ENCODE measurements around the gene ODF2.
"Not testable (repeated sequence)": the region's sequence is repeated elsewhere in the genome, so short reads cannot be mapped to it uniquely, and the experiment has no call there.

ODF2 gene

GRCh38 chr9:128505906-128506305 is 50.1 kb downstream of the ODF2 start:
- DNase-seq; H3K9me3 ChIP-seq (ENCODE audit: control extremely low read depth in 1 of 5, control insufficient read depth in 4 of 5, insufficient read depth in 2 of 5, low read depth in 1 of 5, low read length in 4 of 5); POLR2A ChIA-PET; H3K27me3 ChIP-seq (replicated peaks in 2 of 5; ENCODE audit: control insufficient read depth in 4 of 5, insufficient read depth in 5 of 5, low read length in 4 of 5): not testable (repeated sequence)
- peak overlapping the region in 2 of 7 experiments; percentile 94 to 98 for H3K4me3 ChIP-seq (ENCODE audit: control insufficient read depth in 1 of 7, extremely low read depth in 1 of 7, insufficient read depth in 4 of 7, low read depth in 2 of 7, low read length in 6 of 7)
- H3K36me3 ChIP-seq (ENCODE audit: control insufficient read depth in 4 of 4, insufficient read depth in 4 of 4, low read length in 3 of 4) = peaks cover 2 to 30% (median 15%) of the 10 kb centered on the region in 4 experiments
- H3K27ac ChIP-seq (ENCODE audit: insufficient read depth in 1 of 2, low read depth in 1 of 2, low read length in 2 of 2, poor library complexity in 1 of 2, severe bottlenecking in 2 of 2) = peak overlapping the region in 1 of 2 experiments; percentile 93
- H3K4me1 ChIP-seq (ENCODE audit: control extremely low read depth in 1 of 4, control insufficient read depth in 4 of 4, insufficient read depth in 4 of 4, low read length in 3 of 4) = peaks cover 12 to 21% (median 16%) of the 10 kb centered on the region in 4 experiments
- 97% methylated on average over 9 of the region's 12 CpGs for WGBS (ENCODE audit: insufficient coverage)
- CTCF ChIA-PET = interaction anchor here (0.6 to 1.6 kb wide), 6 partner anchors 12 to 86 kb away, joined by 3 to 7 read pairs (median 3); partner anchors contain the start of gene SPTAN1

- 97% methylated on average over 9 of the region's 9 CpGs for WGBS (ENCODE audit: insufficient coverage)
- no peaks in the 10 kb centered on the region for H3K9me3 ChIP-seq (ENCODE audit: control extremely low read depth in 1 of 5, control insufficient read depth in 4 of 5, insufficient read depth in 2 of 5, low read depth in 1 of 5, low read length in 4 of 5)
- POLR2A ChIA-PET = no interaction called here
- H3K4me1 ChIP-seq (ENCODE audit: control extremely low read depth in 1 of 4, control insufficient read depth in 4 of 4, insufficient read depth in 4 of 4, low read length in 3 of 4) = peaks cover 0 to 9% (median 7%) of the 10 kb centered on the region in 4 experiments
- no peak overlapping the region for H3K4me3 ChIP-seq (ENCODE audit: control insufficient read depth in 1 of 7, extremely low read depth in 1 of 7, insufficient read depth in 4 of 7, low read depth in 2 of 7, low read length in 6 of 7)
- no peaks in the 10 kb centered on the region for H3K27me3 ChIP-seq (replicated peaks in 2 of 5; ENCODE audit: control insufficient read depth in 4 of 5, insufficient read depth in 5 of 5, low read length in 4 of 5)
- H3K36me3 ChIP-seq (ENCODE audit: control insufficient read depth in 4 of 4, insufficient read depth in 4 of 4, low read length in 3 of 4) = peaks cover 4 to 63% (median 32%) of the 10 kb centered on the region in 4 experiments
- CTCF ChIA-PET = no interaction called here
- no peak overlapping the region for H3K27ac ChIP-seq (ENCODE audit: insufficient read depth in 1 of 2, low read depth in 1 of 2, low read length in 2 of 2, poor library complexity in 1 of 2, severe bottlenecking in 2 of 2)
- no peak for DNase-seq
Observed at GRCh38 chr9:128512820-128513219, 57.0 kb downstream of the ODF2 start.

GRCh38 chr9:128521956-128522355 is 66.2 kb downstream of the ODF2 start:
- Histone ChIP-seq H3K4me3 (ENCODE audit: control insufficient read depth in 1 of 7, extremely low read depth in 1 of 7, insufficient read depth in 4 of 7, low read depth in 2 of 7, low read length in 6 of 7) (no peak overlapping the region), H3K27ac (ENCODE audit: insufficient read depth in 1 of 2, low read depth in 1 of 2, low read length in 2 of 2, poor library complexity in 1 of 2, severe bottlenecking in 2 of 2) (no peak overlapping the region), H3K36me3 (ENCODE audit: control insufficient read depth in 4 of 4, insufficient read depth in 4 of 4, low read length in 3 of 4) (peaks cover 10 to 83% (median 51%) of the 10 kb centered on the region in 4 experiments), H3K4me1 (ENCODE audit: control extremely low read depth in 1 of 4, control insufficient read depth in 4 of 4, insufficient read depth in 4 of 4, low read length in 3 of 4) (no peaks in the 10 kb centered on the region), H3K9me3 (ENCODE audit: control extremely low read depth in 1 of 5, control insufficient read depth in 4 of 5, insufficient read depth in 2 of 5, low read depth in 1 of 5, low read length in 4 of 5) (no peaks in the 10 kb centered on the region), H3K27me3 (replicated peaks in 2 of 5; ENCODE audit: control insufficient read depth in 4 of 5, insufficient read depth in 5 of 5, low read length in 4 of 5) (no peaks in the 10 kb centered on the region)
- no peak for DNase-seq
- ChIA-PET POLR2A (interaction anchor here (0.6 kb wide), 1 partner anchor 117 kb away, joined by 3 read pairs; no protein-coding TSS in a partner anchor), CTCF (interaction anchor here (1.3 kb wide), 1 partner anchor 340 kb away, joined by 3 read pairs; no protein-coding TSS in a partner anchor)
- WGBS (ENCODE audit: insufficient coverage) = 93% methylated on average over 6 of the region's 6 CpGs

DNA sequence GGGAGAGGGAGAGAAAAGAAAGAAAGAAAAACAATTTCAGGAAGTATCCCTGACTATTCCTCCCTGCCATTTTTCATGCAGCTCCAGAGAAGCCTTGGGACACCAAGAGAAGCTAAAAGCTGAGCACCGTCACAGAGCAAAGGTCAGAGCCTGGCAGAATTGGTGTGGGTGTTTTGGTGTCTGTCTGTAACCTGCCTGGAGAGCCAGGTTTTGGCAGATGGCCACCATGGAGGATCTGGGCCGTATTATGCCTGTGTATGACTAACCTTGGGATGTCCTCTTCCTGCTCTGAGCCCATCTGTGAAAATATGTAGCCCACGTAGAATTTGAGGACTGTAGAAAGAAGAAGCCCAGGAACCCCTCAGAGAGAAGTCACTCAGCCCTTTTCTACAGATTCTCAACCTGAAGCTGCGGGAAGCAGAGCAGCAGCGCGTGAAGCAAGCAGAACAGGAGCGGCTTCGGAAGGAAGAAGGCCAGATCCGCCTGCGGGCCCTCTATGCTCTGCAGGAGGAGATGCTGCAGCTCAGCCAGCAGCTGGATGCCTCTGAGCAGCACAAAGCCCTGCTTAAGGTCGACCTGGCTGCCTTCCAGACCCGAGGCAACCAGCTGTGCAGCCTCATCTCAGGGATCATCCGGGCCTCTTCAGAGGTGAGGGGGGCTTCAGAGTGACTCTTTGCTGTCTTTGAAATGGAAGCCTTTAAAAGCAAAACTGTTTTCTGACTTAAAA is 67.6 kb downstream of the ODF2 start:
- Histone ChIP-seq H3K9me3 (ENCODE audit: control extremely low read depth in 1 of 5, control insufficient read depth in 4 of 5, insufficient read depth in 2 of 5, low read depth in 1 of 5, low read length in 4 of 5) (no peaks in the 10 kb centered on the region), H3K27me3 (replicated peaks in 2 of 5; ENCODE audit: control insufficient read depth in 4 of 5, insufficient read depth in 5 of 5, low read length in 4 of 5) (no peaks in the 10 kb centered on the region), H3K36me3 (ENCODE audit: control insufficient read depth in 4 of 4, insufficient read depth in 4 of 4, low read length in 3 of 4) (peaks cover 15 to 76% (median 49%) of the 10 kb centered on the region in 4 experiments), H3K27ac (ENCODE audit: insufficient read depth in 1 of 2, low read depth in 1 of 2, low read length in 2 of 2, poor library complexity in 1 of 2, severe bottlenecking in 2 of 2) (no peak overlapping the region), H3K4me1 (ENCODE audit: control extremely low read depth in 1 of 4, control insufficient read depth in 4 of 4, insufficient read depth in 4 of 4, low read length in 3 of 4) (no peaks in the 10 kb centered on the region), H3K4me3 (ENCODE audit: control insufficient read depth in 1 of 7, extremely low read depth in 1 of 7, insufficient read depth in 4 of 7, low read depth in 2 of 7, low read length in 6 of 7) (no peak overlapping the region)
- ChIA-PET CTCF (no interaction called here), POLR2A (interaction anchor here (0.5 kb wide), 1 partner anchor 13 kb away, joined by 3 read pairs; no protein-coding TSS in a partner anchor)
- WGBS (ENCODE audit: insufficient coverage) = 93% methylated on average over 13 of the region's 13 CpGs
- DNase-seq = no peak

GRCh38 chr9:128526720-128527119 is 70.9 kb downstream of the ODF2 start:
- ChIA-PET POLR2A (no interaction called here), CTCF (no interaction called here)
- Histone ChIP-seq H3K4me3 (ENCODE audit: control insufficient read depth in 1 of 7, extremely low read depth in 1 of 7, insufficient read depth in 4 of 7, low read depth in 2 of 7, low read length in 6 of 7) (no peak overlapping the region), H3K27ac (ENCODE audit: insufficient read depth in 1 of 2, low read depth in 1 of 2, low read length in 2 of 2, poor library complexity in 1 of 2, severe bottlenecking in 2 of 2) (no peak overlapping the region), H3K4me1 (ENCODE audit: control extremely low read depth in 1 of 4, control insufficient read depth in 4 of 4, insufficient read depth in 4 of 4, low read length in 3 of 4) (no peaks in the 10 kb centered on the region), H3K36me3 (ENCODE audit: control insufficient read depth in 4 of 4, insufficient read depth in 4 of 4, low read length in 3 of 4) (peaks cover 17 to 74% (median 52%) of the 10 kb centered on the region in 4 experiments), H3K9me3 (ENCODE audit: control extremely low read depth in 1 of 5, control insufficient read depth in 4 of 5, insufficient read depth in 2 of 5, low read depth in 1 of 5, low read length in 4 of 5) (no peaks in the 10 kb centered on the region), H3K27me3 (replicated peaks in 2 of 5; ENCODE audit: control insufficient read depth in 4 of 5, insufficient read depth in 5 of 5, low read length in 4 of 5) (no peaks in the 10 kb centered on the region)
- no CpG with 5 or more reads among the region's 2 CpGs for WGBS (ENCODE audit: insufficient coverage)
- DNase-seq = no peak

DNA sequence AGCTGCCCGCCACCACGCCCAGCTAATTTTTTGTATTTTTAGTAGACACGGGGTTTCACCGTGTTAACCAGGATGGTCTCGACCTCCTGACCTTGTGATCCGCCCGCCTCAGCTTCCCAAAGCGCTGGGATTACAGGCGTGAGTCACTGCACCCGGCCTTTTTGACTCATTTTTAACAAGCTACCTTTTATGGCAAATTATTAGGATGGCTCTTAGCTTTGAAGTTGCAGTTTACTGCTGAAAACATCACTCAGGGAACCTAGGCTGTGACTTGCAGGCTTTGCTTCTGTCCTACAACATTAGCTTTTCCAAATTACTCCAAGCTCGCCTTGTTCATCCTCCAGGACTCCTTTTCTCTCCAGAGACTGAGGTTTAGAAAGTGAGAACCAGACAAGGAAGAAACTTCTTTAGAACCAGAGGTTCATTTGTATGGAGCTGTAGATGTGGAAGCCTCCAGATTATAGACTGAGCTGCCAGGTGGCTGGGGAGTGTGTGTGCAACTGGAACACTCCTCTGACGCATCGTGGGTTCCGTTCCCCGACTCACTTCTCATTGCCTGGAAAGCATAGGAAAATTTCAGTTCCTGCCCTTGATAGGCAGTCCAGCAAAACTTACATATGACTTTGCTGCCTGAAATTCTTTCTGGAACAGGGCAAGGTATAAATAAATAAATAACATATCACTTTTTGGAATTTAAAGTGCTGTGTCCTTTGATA is 72.8 kb downstream of the ODF2 start:
- Histone ChIP-seq H3K4me1 (ENCODE audit: control extremely low read depth in 1 of 4, control insufficient read depth in 4 of 4, insufficient read depth in 4 of 4, low read length in 3 of 4) (no peaks in the 10 kb centered on the region), H3K27me3 (replicated peaks in 2 of 5; ENCODE audit: control insufficient read depth in 4 of 5, insufficient read depth in 5 of 5, low read length in 4 of 5) (no peaks in the 10 kb centered on the region), H3K36me3 (ENCODE audit: control insufficient read depth in 4 of 4, insufficient read depth in 4 of 4, low read length in 3 of 4) (peaks cover 17 to 69% (median 50%) of the 10 kb centered on the region in 4 experiments), H3K4me3 (ENCODE audit: control insufficient read depth in 1 of 7, extremely low read depth in 1 of 7, insufficient read depth in 4 of 7, low read depth in 2 of 7, low read length in 6 of 7) (no peak overlapping the region), H3K27ac (ENCODE audit: insufficient read depth in 1 of 2, low read depth in 1 of 2, low read length in 2 of 2, poor library complexity in 1 of 2, severe bottlenecking in 2 of 2) (no peak overlapping the region), H3K9me3 (ENCODE audit: control extremely low read depth in 1 of 5, control insufficient read depth in 4 of 5, insufficient read depth in 2 of 5, low read depth in 1 of 5, low read length in 4 of 5) (no peaks in the 10 kb centered on the region)
- ChIA-PET POLR2A (no interaction called here), CTCF (interaction anchor here (0.6 to 1.2 kb wide), 2 partner anchors 12 to 1189 kb away, joined by 3 to 4 read pairs; no protein-coding TSS in a partner anchor)
- no peak for DNase-seq
- 98% methylated on average over 10 of the region's 15 CpGs for WGBS (ENCODE audit: insufficient coverage)

GRCh38 chr9:128529191-128529590 is 73.4 kb downstream of the ODF2 start:
- Histone ChIP-seq H3K9me3 (ENCODE audit: control extremely low read depth in 1 of 5, control insufficient read depth in 4 of 5, insufficient read depth in 2 of 5, low read depth in 1 of 5, low read length in 4 of 5) (no peaks in the 10 kb centered on the region), H3K27ac (ENCODE audit: insufficient read depth in 1 of 2, low read depth in 1 of 2, low read length in 2 of 2, poor library complexity in 1 of 2, severe bottlenecking in 2 of 2) (no peak overlapping the region), H3K4me1 (ENCODE audit: control extremely low read depth in 1 of 4, control insufficient read depth in 4 of 4, insufficient read depth in 4 of 4, low read length in 3 of 4) (no peaks in the 10 kb centered on the region), H3K4me3 (ENCODE audit: control insufficient read depth in 1 of 7, extremely low read depth in 1 of 7, insufficient read depth in 4 of 7, low read depth in 2 of 7, low read length in 6 of 7) (no peak overlapping the region), H3K36me3 (ENCODE audit: control insufficient read depth in 4 of 4, insufficient read depth in 4 of 4, low read length in 3 of 4) (peaks cover 17 to 71% (median 51%) of the 10 kb centered on the region in 4 experiments), H3K27me3 (replicated peaks in 2 of 5; ENCODE audit: control insufficient read depth in 4 of 5, insufficient read depth in 5 of 5, low read length in 4 of 5) (no peaks in the 10 kb centered on the region)
- DNase-seq = no peak
- 75% methylated on average over 4 of the region's 4 CpGs for WGBS (ENCODE audit: insufficient coverage)
- CTCF ChIA-PET = no interaction called here
- POLR2A ChIA-PET = no interaction called here

All from common myeloid progenitor, CD34-positive (primary cell).